Left renal cortex interstitium (tissue), 4 donors: Measurements from ENCODE around the gene MKRN2. TPM values are rescaled to one million over a fixed set of nuclear protein-coding genes. Genes with fewer than 3 reads are reported as not detected.

Experiments used
- DNase-seq, 4 donors: peaks; one replicate each; pipeline ENCODE4 v3.0.0-alpha.2; 2013; ENCODE audit warnings: low read depth in 4 of 4, low spot score in 2 of 4, missing footprints in 1 of 4
- polyA plus RNA-seq, 4 donors: library from polyadenylated mRNA; unstranded; fragments of 120-200 nt; gene quantifications; one replicate each; pipeline ENCODE4 v1.2.1, GENCODE V29; 2013; ENCODE audit not compliant: insufficient read length in 4 of 4

Gene MKRN2
- polyA plus RNA-seq, 4 donors, result 44.0 to 49.9 (median 47.4) TPM

GRCh38 chr3:12549971-12550760, 6.7 kb upstream of the MKRN2 start:
- no peak for DNase-seq

DNA sequence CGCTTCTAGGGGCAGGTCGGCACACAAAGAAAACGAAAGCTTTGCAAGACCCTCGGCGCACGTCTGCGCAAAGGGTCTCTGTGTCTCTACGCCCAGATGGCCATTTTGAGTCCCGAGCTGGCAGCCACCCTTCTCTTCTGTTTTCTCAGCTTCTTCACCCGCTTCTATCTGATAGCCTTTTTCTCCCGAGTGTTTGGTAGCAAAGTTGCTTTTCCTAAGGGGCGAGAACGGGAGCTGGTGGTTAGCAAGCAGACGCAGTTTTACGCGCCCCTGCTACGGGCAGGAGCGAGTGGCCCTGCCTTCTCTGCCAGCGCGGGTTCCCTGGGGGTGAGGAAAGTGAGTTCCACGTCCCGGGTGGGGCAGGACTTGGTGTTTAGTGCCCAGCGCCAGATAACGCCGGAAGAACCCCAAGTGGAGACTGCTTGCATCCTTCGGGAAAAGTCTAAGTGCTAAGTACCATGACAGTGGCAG, 2.9 kb upstream of the MKRN2 start:
- peak in 1 of 4 donors; percentile 35 for DNase-seq

DNA sequence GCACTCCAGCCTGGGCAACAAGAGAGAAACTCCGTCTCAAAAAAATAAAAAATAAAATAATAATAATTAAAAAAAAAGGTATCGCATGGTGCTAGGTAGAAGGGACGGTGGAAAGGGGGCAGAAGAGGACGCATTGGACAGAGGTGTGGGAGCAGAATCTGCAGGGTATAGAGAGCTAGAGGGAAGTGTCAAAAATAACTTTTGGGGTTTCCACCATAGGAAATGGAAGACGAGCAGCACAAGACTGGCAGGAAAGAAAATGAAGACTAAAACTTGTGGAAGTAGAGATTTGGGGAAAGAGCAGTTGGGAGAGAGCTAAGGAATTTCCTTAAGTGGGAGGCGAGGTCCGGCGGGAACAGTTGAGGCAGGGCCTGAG, 585 bp upstream of the MKRN2 start:
- no peak for DNase-seq

DNA sequence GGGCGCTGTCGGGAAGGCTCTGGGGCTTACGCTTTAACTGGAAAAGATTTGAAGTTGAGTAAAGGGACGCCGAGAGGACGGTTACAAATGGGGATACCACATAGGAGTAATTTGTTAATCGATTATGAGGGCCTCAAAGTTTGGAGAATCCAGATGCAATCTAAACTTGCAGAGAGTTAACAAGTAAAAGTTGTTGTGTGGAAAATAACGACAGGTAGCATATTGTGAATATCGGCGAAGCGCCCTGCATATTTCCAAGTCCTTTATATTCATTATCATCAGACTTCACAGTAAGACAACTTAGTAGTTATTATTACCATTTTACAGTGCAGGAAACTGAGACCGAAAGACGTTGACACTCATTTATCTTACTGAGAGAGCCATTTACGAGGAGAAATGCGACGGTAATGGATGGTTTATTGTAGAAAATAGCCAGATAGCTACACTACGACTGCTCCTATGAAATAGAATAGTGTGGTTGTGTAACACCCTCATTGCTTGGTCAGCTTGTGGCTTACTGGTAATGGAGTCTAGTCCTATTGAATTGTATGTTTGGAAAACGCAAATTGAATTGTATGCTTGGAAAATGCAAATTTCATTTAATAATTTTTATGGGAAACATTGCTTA, 700 bp downstream of the MKRN2 start:
- DNase-seq, result peak in 1 of 4 donors; percentile 60

DNA sequence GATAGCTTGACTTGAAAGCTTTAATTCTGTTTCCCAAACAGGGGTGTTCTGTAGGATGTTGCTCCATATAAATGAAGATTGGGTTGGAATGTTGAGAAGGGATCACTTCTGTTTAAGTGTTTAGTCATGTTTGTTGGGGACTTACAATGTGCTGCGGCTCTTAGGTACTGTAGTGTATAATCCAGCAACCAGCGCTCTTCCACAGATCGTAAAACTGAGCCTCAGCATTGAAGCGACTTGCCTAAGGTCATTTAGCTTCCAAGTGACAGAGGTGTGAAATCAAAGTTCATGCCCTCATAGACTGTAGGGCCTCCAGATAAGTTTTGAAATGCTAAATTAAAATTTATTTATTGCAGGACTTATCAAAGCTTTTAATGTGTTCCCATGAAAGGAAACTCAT, 1.8 kb downstream of the MKRN2 start:
- no peak for DNase-seq

DNA sequence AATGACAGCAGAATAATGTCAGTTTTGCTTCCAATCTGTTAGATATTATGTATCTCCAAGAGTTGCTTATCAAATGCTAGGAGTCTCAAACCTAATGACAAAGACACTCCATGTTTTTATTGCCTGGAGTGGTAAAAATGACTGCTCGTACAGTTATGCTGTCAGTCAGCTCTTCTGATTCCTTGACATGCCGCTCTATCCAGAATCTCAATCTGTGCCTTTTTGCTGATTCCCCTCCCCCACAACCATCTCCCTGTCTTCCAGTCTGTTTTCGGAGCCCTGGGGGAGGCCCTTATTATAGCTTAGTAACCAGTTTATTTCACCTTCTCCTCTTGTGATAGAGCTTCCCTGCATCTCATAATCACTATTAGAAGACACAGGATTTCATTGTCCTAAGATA, 2.6 kb downstream of the MKRN2 start:
- no peak for DNase-seq

GRCh38 chr3:12560505-12561190, 3.8 kb downstream of the MKRN2 start:
- no peak for DNase-seq

GRCh38 chr3:12561397-12561796, 4.5 kb downstream of the MKRN2 start:
- DNase-seq, result no peak

DNA sequence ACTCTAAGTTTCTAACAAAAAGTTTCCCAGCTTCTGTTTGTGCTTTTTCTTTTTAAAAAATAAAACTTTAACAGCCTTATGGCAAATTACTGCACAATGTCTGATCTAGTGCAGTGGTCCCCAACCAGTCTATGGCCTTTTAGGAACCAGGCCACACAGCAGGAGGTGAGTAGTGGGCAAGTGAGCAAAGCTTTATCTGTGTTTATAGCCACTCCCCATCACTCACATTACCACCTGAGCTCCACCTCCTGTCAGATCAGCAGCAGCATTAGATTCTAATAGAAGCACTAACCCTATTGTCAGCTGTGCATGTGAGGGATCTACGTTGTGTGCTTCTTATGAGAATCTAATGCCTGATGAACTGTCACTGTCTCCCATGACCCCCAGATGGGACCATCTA, 5.6 kb downstream of the MKRN2 start:
- DNase-seq, result no peak

DNA sequence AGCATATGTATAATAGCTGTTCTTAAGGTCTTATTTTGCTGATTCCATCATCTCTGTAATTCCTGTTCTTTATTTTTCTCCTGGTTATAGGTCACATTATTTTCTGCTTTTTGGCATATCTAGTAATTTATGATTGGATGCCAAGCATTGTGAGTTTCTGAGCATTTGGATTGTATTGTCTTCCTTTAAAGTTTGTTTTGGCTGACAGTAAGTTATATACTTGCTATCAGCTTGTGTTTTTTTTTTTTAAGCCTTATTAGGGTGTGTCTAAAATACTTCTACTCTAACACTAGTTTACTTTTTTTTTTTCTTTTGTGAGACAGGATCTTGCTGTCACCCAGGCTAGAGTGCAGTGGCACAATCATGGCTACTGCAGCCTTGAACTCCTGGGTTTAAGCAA, 10.1 kb downstream of the MKRN2 start:
- no peak for DNase-seq

DNA sequence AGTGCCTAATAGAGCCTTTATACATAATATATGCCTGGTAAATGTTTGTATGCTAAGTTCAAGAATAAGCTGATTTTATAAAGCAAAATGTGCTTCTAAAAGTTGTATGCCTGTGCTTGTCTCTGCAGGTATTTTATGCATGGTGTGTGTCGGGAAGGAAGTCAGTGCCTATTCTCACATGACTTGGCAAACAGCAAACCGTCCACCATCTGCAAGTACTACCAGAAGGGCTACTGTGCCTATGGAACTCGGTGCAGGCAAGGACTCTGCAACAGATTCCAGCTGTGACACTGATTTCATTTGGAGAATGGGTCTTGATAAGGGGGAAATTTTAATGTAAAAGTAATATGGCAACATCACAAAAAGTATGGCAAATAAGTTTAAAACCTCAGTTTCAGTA, 11.9 kb downstream of the MKRN2 start:
- no peak for DNase-seq

GRCh38 chr3:12569836-12570235, 12.9 kb downstream of the MKRN2 start:
- DNase-seq, result no peak

DNA sequence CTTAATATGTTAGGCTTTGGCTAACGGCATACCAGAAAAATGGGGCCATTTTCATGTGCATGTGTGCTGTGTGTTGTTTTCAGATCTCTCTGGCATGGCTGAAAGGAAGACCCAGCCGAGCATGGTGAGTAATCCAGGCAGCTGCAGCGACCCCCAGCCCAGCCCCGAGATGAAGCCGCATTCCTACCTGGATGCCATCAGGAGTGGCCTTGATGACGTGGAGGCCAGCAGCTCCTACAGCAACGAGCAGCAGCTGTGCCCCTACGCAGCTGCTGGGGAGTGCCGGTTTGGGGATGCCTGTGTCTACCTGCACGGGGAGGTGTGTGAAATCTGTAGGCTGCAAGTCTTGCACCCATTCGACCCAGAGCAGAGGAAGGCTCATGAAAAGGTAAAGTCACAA, 15.1 kb downstream of the MKRN2 start:
- DNase-seq, result no peak

GRCh38 chr3:12574131-12574530, 17.2 kb downstream of the MKRN2 start:
- no peak for DNase-seq

GRCh38 chr3:12574661-12575060, 17.8 kb downstream of the MKRN2 start:
- DNase-seq, result no peak

- no peak for DNase-seq
Observed at GRCh38 chr3:12577379-12577778, 20.5 kb downstream of the MKRN2 start.

DNA sequence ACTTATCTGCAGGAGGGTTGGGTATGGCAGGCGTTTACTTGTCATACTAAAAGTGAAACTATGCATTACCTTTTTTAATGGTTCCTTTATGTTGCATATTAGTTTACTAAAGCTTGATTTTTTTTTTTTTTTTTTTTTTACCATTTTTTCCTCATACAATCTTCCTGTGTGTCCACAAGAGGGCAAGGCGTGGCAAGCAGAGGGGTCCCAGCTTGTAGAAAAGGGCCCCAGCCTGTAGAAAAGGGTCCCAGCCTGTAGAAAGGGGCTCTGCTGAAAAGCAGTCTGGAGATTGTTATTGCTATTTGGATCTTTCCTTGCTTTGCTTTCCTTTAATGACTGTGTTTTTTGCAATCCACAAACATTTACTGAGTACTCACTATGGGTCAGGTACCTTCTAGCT, 21.9 kb downstream of the MKRN2 start:
- no peak for DNase-seq

DNA sequence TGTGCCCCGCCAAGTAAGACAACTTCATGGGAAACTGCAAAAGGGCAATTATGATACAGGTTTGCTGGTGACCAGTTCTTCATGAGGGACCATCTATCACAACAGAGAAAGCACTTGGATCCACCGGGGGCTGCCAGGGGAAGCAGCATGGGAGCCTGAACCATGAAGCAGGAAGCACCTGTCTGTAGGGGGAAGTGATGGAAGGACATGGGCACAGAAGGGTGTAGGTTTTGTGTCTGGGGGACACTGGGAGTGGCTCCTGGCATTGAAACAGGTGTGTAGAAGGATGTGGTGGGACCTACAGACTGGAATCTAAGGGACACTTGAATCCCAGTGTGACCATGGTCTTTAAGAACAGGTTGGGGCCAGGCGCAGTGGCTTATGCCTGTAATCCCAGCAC, 22.6 kb downstream of the MKRN2 start:
- DNase-seq, result no peak

DNA sequence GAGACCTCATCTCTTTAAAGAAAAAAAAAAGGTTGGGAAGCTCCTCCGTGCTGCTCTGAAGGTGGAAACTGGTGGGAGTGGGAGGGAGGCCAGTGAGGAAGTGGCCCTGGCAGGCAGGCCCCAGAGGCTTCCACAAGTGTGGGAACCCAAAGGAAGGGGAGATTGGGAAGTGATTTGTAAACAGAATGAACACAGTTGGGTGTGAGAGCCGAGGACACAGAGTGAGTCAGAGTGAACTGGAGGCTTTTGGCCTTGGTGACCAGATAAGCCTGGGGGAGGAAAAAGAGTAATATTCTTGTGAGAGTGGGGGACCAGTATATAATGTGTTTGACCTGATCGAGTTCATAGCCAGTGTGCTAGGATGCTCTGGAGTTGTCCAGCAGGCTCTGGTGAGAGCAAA, 23.0 kb downstream of the MKRN2 start:
- DNase-seq, result no peak

DNA sequence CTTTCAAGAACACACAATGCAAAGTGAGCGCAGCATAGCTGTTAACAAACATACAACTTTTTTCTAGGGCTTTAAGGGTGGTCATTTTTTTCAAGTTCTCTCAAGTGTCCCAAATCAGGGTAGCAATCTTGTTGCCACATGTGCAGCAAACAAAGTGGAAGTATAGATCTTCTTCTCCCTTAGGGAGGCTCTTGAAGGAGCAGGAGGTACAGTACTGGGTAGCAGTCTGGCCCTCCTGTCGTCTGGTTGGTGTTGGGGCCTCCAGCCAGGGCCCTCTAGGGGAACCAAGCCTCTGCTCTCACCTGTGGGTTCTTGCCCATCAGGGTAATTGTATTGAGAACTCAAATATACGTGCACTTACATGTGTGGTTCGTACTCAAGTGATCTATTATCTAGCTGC, 25.8 kb downstream of the MKRN2 start:
- DNase-seq, result no peak

GRCh38 chr3:12583280-12583679, 26.4 kb downstream of the MKRN2 start:
- no peak for DNase-seq

GRCh38 chr3:12584083-12584482, 27.2 kb downstream of the MKRN2 start:
- no peak for DNase-seq
